Liver (tissue), 9 donors: ENCODE measurements around the gene CDC45. TPM values are rescaled to one million over a fixed set of nuclear protein-coding genes. Genes with fewer than 3 reads are reported as not detected.

Source experiments
- DNase-seq: peaks from one replicate; pipeline ENCODE4 v3.0.0-alpha.2; 2017; ENCODE audit warnings: low spot score
- H3K27ac ChIP-seq, 2 donors: one replicate each; pipeline ENCODE4 v1.7.0; 2013; ENCODE audit warnings: inconsistent platforms in 2 of 2, low read length in 2 of 2, control low read depth in 1 of 2, low read depth in 1 of 2, mild to moderate bottlenecking in 1 of 2
- H3K27me3 ChIP-seq, 4 donors: one replicate each; pipeline versions ENCODE4 v1.6.1 to v1.7.0; 2013; ENCODE audit warnings: low read length in 3 of 4, inconsistent platforms in 1 of 4, mild to moderate bottlenecking in 1 of 4, moderate library complexity in 1 of 4; ENCODE audit not compliant: control insufficient read depth in 4 of 4, insufficient read depth in 4 of 4
- H3K36me3 ChIP-seq, 4 donors: one replicate each; pipeline versions ENCODE4 v1.6.1 to v1.7.0; 2013; ENCODE audit warnings: low read length in 3 of 4, mild to moderate bottlenecking in 3 of 4, low read depth in 1 of 4, moderate library complexity in 1 of 4; ENCODE audit not compliant: control insufficient read depth in 4 of 4, insufficient read depth in 3 of 4
- H3K4me1 ChIP-seq, 4 donors: one replicate each; pipeline versions ENCODE4 v1.6.1 to v1.7.0; 2013; ENCODE audit warnings: low read length in 3 of 4, mild to moderate bottlenecking in 3 of 4, moderate library complexity in 1 of 4; ENCODE audit not compliant: control insufficient read depth in 4 of 4, insufficient read depth in 4 of 4
- H3K4me3 ChIP-seq, 3 donors: one replicate each; pipeline versions ENCODE4 v1.6.1 to v1.7.0; 2013; ENCODE audit warnings: low read length in 3 of 3, control low read depth in 1 of 3, low read depth in 1 of 3, mild to moderate bottlenecking in 1 of 3
- H3K9ac ChIP-seq, 2 donors: one replicate each; pipeline ENCODE4 v1.7.0; 2013; ENCODE audit warnings: low read length in 2 of 2, mild to moderate bottlenecking in 2 of 2, moderate library complexity in 2 of 2, control low read depth in 1 of 2, low read depth in 1 of 2
- H3K9me3 ChIP-seq, 4 donors: one replicate each; pipeline versions ENCODE4 v1.6.1 to v1.7.0; 2013; ENCODE audit warnings: low read length in 3 of 4; ENCODE audit not compliant: control insufficient read depth in 4 of 4
- CTCF ChIP-seq: fragments of 150-350 bp; IDR thresholded peaks from 2 replicates; pipeline ENCODE4 v1.5.1; 2017; ENCODE audit warnings: improper control_type of control experiment, low read depth, low read length; ENCODE audit not compliant: missing input control
- EGR1 ChIP-seq, 2 donors: IDR thresholded peaks; 2 replicates each; pipeline ENCODE4 v1.6.1; 2016 to 2018; ENCODE audit warnings: antibody characterized with exemption in 2 of 2, low read depth in 2 of 2
- FOXA2 ChIP-seq: IDR thresholded peaks from 2 replicates; pipeline ENCODE4 v1.6.1; 2016; ENCODE audit warnings: antibody characterized with exemption
- GABPA ChIP-seq, 2 donors: IDR thresholded peaks in 1 of 2; conservative IDR thresholded peaks in 1 of 2; 2 replicates each; pipeline ENCODE4 v1.6.1; 2016; ENCODE audit warnings: antibody characterized with exemption in 2 of 2, mild to moderate bottlenecking in 1 of 2, moderate library complexity in 1 of 2
- HNF4A ChIP-seq, 2 donors: conservative IDR thresholded peaks; 2 replicates each; pipeline ENCODE4 v1.6.1; 2016; ENCODE audit warnings: antibody characterized with exemption in 2 of 2, mild to moderate bottlenecking in 2 of 2
- HNF4G ChIP-seq: IDR thresholded peaks from 2 replicates; pipeline ENCODE4 v1.6.1; 2016; ENCODE audit warnings: antibody characterized with exemption
- JUND ChIP-seq, 2 donors: IDR thresholded peaks; 2 replicates each; pipeline ENCODE4 v1.6.1; 2016; ENCODE audit warnings: antibody characterized with exemption in 2 of 2
- NR2F2 ChIP-seq: IDR thresholded peaks from 2 replicates; pipeline ENCODE4 v1.6.1; 2016; ENCODE audit warnings: antibody characterized with exemption
- RAD21 ChIP-seq, 2 donors: IDR thresholded peaks; 2 replicates each; pipeline ENCODE4 v1.6.1; 2016; ENCODE audit warnings: antibody characterized with exemption in 2 of 2, mild to moderate bottlenecking in 2 of 2
- REST ChIP-seq: IDR thresholded peaks from 2 replicates; pipeline ENCODE4 v1.6.1; 2016; ENCODE audit warnings: antibody characterized with exemption, mild to moderate bottlenecking
- RXRA ChIP-seq, 2 donors: IDR thresholded peaks; 2 replicates each; pipeline ENCODE4 v1.6.1; 2017 to 2018; ENCODE audit warnings: antibody characterized with exemption in 2 of 2, mild to moderate bottlenecking in 1 of 2
- SP1 ChIP-seq: IDR thresholded peaks from 2 replicates; pipeline ENCODE4 v1.6.1; 2018; ENCODE audit warnings: antibody characterized with exemption, mild to moderate bottlenecking
- YY1 ChIP-seq: IDR thresholded peaks from 2 replicates; pipeline ENCODE4 v1.6.1; 2016; ENCODE audit warnings: antibody characterized with exemption, mild to moderate bottlenecking
- ZBTB33 ChIP-seq: IDR thresholded peaks from 2 replicates; pipeline ENCODE4 v1.6.1; 2016; ENCODE audit warnings: antibody characterized with exemption
- WGBS: extraction: QIAGEN DNeasy Blood & Tissue Kit; methylation state at CpG from one replicate; pipeline ENCODE4 v1.1.7; 2013; 5-methylcytosine and 5-hydroxymethylcytosine counted together
- polyA plus RNA-seq, 2 donors: library from polyadenylated mRNA; stranded (reverse) in 1 of 2; unstranded in 1 of 2; fragments of 200-250 nt in 1 of 2; fragments of >200 nt in 1 of 2; fragmentation: Nextera tagmentation in 1 of 2; extraction: Ambion mirVana in 1 of 2; gene quantifications; one replicate each; pipeline versions ENCODE4 v1.2.1 to v1.2.3, GENCODE V29; 2013 to 2015
- total RNA-seq, 2 donors: library from RNA; depleted of rRNA; stranded (reverse); fragments of >200 nt; gene quantifications; one replicate each; pipeline ENCODE4 v1.2.3, GENCODE V29; 2014
- TF ChIP-seq, protein P1 (sequence below): IDR thresholded peaks from 2 replicates; pipeline ENCODE4 v1.6.1; 2016; ENCODE audit warnings: antibody characterized with exemption
- donor health status: healthy.
- donor health status: healthy.
- donor health status: healthy.
- donor health status: healthy.
- donor health status: healthy.

Gene CDC45
- total and polyA plus RNA-seq, 4 donors, result 0.33 to 15.5 (median 0.94) TPM

DNA sequence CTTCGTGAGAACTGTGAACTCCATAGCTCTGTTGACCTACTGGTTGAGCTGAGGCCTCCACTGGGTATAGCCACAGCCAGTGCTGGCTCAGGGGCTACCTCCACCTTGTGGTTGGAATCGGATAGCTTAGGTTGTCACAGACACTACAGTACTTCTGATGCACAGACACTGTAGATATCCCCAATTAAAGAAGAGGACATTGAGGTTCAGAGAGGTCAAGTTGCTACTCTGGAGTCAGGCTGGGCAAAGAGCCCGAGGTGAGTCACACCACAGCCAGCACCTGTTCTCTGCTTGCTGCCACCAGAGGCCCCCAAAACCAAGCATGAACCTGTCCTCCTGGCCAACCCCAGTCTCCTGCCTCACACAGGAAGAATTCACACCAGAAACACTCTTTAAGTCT is 6.1 kb upstream of the CDC45 start:
- peaks cover 22 to 61% (median 42%) of the 10 kb centered on the region in 4 donors for H3K36me3 ChIP-seq

DNA sequence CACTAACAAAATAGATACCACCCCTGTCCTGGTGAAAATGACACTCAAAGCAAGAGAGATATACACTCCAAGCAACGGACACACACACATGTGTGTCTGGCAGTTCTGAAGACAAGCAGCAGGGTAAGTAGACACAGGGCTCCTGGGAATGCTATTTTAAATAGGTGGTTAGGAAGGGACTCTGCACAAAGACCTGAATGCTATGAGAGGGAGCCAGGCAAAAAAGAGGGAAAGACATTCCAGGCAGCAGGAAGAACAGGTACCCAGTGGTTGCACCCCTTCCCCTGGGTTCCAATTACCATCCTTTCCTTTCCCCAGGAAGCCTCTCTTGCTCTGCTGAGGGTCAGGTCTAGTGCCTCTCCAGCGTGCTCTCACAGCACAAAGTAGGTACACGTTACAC is 3.7 kb upstream of the CDC45 start:
- no peaks in the 10 kb centered on the region for H3K9me3 ChIP-seq
- no peak overlapping the region for H3K9ac ChIP-seq
- TF ChIP-seq SP1 (no peak), REST (no peak), JUND (IDR thresholded peaks at IDR 0.05) (no peak), ZBTB33 (no peak), NR2F2 (no peak), RXRA (IDR thresholded peaks at IDR 0.05) (no peak), FOXA2 (no peak), RAD21 (IDR thresholded peaks at IDR 0.05) (no peak), HNF4G (no peak), GABPA (IDR thresholded peaks at IDR 0.05 in 1 of 2, conservative IDR thresholded peaks at IDR 0.05 in 1 of 2) (no peak)
- TF ChIP-seq, protein P1, sequence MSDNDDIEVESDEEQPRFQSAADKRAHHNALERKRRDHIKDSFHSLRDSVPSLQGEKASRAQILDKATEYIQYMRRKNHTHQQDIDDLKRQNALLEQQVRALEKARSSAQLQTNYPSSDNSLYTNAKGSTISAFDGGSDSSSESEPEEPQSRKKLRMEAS, result no peak
- no peak overlapping the region for H3K4me3 ChIP-seq
- no peak overlapping the region for H3K27ac ChIP-seq
- WGBS, result 84% methylated on average over 3 of the region's 3 CpGs
- H3K27me3 ChIP-seq, result no peaks in the 10 kb centered on the region
- peaks cover 3 to 21% (median 17%) of the 10 kb centered on the region in 4 donors for H3K4me1 ChIP-seq
- no peak for DNase-seq
- peaks cover 12 to 38% (median 23%) of the 10 kb centered on the region in 4 donors for H3K36me3 ChIP-seq

More for the DNA sequence above, 6.1 kb upstream of the CDC45 start:
- Histone ChIP-seq H3K27me3 (no peaks in the 10 kb centered on the region), H3K9ac (no peak overlapping the region), H3K4me1 (peaks cover 0 to 14% (median 12%) of the 10 kb centered on the region in 4 donors), H3K27ac (no peak overlapping the region), H3K9me3 (no peaks in the 10 kb centered on the region), H3K4me3 (no peak overlapping the region)
- TF ChIP-seq JUND (IDR thresholded peaks at IDR 0.05) (no peak), HNF4G (no peak)
- DNase-seq, result no peak
- 86% methylated on average over 3 of the region's 3 CpGs for WGBS

DNA sequence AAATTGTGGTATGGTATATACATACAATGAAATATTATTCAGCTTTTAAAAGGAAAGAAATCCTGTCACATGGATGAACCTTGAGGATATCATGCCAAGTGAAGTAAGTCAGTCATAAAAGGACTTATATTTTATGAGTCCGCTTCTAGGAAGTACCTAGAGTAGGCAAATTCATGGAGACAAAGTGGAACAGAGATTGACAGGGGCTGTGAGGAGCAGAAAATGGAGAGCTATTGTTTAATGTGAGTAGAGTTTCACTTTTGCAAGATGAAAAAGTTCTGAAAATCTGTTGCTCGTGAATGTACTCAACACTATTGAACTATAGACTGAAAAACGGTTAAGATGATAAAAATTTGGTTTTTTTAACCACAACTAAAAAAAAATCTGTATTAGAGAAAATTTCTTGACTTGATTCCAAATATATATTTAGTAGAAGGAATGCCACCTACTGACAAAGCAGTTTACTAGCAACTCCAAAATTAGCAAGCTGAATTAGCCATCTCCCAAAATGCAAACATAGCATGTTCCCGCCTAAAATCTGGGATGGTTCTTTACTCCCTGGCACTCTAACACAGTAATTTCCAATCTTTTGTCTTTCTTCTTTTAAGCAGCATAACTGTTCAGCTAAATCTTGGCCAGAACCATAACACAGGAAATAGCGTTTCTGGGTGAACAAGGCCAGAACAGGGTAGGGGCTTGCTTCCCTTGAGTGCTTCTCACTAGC is 2.2 kb upstream of the CDC45 start:
- Histone ChIP-seq H3K4me3 (peak overlapping the region; percentile 89 to 98 (median 98)), H3K9ac (peak overlapping the region; percentile 89 to 92), H3K27me3 (no peaks in the 10 kb centered on the region), H3K4me1 (peaks cover 3 to 21% (median 17%) of the 10 kb centered on the region in 4 donors), H3K9me3 (no peaks in the 10 kb centered on the region), H3K36me3 (peaks cover 6 to 23% (median 13%) of the 10 kb centered on the region in 4 donors), H3K27ac (peak overlapping the region in 1 of 2 donors; percentile 100)
- WGBS, result 19% methylated on average over 5 of the region's 5 CpGs
- no peak for DNase-seq
- no peak for TF ChIP-seq YY1
- TF ChIP-seq EGR1 (IDR thresholded peaks at IDR 0.05; ENCODE audit: low read depth in 2 of 2), result no peak
- TF ChIP-seq HNF4A (conservative IDR thresholded peaks at IDR 0.05), result no peak
- no peak for TF ChIP-seq CTCF
- TF ChIP-seq RAD21 (IDR thresholded peaks at IDR 0.05), result peak; percentile 40 to 54
